ENCODE results near the gene GPR146. TPM values are rescaled to one million over a fixed set of nuclear protein-coding genes. Genes with fewer than 3 reads are reported as not detected.

GPR146 gene
- total and polyA plus RNA-seq, 2 of the 4 experiments (the other 2 are of a cell fraction): 2.2 to 3.4 TPM

GRCh38 chr7:1044189-1045068, at the start of gene GPR146 (continued):
- TF ChIP-seq CEBPB (IDR thresholded peaks at IDR 0.05; ENCODE audit: low read depth, low read length): peak; percentile 66
- TF ChIP-seq MXI1 (IDR thresholded peaks at IDR 0.05; ENCODE audit: borderline replicate concordance, low read depth, low read length): peak; percentile 91; the same call in 1 of the 2 replicates
- no peak for TF ChIP-seq RCOR1 (IDR thresholded peaks at IDR 0.05; ENCODE audit: insufficient replicate concordance, low read length)
- peak; percentile 97 for TF ChIP-seq MAFK (IDR thresholded peaks at IDR 0.05; ENCODE audit: low read depth, low read length)
- TF ChIP-seq RFX5 (IDR thresholded peaks at IDR 0.05; ENCODE audit: low read depth, low read length): no peak
- TF ChIP-seq NFE2L2 (IDR thresholded peaks at IDR 0.05; ENCODE audit: low read depth, low read length): peak; percentile 78
- peak; percentile 93; the same call in 1 of the 2 replicates for TF ChIP-seq MAZ (IDR thresholded peaks at IDR 0.05; ENCODE audit: borderline replicate concordance, low read depth, low read length)
